ENCODE measurements around the gene STX5. TPM values are rescaled to one million over a fixed set of nuclear protein-coding genes. Genes with fewer than 3 reads are reported as not detected.
A peak's percentile ranks its signal among the peaks of the same experiment; 100 is the strongest.

Gene STX5
- total and polyA plus RNA-seq, 9 of the 15 experiments (the other 6 are each of a cell fraction or from before 2014, with no cell fraction given), result 2.8 to 28.6 (median 23.7) TPM

DNA sequence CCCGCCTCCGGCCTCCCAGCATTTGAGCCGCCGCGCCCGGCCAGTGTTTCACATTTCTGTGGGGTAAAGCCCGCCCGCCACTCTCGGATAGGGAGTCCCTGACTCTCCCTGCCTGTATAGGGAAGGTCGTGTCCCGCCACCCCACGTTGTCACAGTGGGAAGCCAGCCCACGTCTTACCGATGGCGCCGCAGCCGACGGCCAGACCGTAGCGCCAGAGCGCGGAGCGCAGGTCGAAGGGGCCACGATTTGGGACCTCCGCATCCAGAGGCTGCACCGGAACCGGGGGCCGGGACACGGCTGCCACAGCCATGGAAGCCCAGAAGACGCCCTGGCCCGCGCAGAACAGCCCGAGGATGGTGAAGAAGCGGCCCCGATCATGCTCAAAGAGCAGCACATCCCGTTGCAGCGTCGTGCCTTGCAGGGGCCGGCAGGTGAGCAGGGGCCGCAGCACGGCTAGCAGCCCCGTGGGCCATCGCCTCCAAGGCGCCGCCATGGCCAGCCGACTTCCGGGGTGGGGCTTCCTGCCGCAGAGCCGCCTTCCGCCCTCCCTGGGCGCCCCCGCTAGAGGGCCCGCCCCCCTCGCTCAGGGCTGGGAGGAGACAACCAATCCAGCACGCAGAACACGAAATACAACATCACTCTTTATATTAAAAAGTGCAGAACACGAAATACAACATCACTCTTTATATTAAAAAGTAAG, 40.2 kb downstream of the STX5 start, which contains the start of gene TMEM223 (continued):
- TF ChIP-seq, protein P1, sequence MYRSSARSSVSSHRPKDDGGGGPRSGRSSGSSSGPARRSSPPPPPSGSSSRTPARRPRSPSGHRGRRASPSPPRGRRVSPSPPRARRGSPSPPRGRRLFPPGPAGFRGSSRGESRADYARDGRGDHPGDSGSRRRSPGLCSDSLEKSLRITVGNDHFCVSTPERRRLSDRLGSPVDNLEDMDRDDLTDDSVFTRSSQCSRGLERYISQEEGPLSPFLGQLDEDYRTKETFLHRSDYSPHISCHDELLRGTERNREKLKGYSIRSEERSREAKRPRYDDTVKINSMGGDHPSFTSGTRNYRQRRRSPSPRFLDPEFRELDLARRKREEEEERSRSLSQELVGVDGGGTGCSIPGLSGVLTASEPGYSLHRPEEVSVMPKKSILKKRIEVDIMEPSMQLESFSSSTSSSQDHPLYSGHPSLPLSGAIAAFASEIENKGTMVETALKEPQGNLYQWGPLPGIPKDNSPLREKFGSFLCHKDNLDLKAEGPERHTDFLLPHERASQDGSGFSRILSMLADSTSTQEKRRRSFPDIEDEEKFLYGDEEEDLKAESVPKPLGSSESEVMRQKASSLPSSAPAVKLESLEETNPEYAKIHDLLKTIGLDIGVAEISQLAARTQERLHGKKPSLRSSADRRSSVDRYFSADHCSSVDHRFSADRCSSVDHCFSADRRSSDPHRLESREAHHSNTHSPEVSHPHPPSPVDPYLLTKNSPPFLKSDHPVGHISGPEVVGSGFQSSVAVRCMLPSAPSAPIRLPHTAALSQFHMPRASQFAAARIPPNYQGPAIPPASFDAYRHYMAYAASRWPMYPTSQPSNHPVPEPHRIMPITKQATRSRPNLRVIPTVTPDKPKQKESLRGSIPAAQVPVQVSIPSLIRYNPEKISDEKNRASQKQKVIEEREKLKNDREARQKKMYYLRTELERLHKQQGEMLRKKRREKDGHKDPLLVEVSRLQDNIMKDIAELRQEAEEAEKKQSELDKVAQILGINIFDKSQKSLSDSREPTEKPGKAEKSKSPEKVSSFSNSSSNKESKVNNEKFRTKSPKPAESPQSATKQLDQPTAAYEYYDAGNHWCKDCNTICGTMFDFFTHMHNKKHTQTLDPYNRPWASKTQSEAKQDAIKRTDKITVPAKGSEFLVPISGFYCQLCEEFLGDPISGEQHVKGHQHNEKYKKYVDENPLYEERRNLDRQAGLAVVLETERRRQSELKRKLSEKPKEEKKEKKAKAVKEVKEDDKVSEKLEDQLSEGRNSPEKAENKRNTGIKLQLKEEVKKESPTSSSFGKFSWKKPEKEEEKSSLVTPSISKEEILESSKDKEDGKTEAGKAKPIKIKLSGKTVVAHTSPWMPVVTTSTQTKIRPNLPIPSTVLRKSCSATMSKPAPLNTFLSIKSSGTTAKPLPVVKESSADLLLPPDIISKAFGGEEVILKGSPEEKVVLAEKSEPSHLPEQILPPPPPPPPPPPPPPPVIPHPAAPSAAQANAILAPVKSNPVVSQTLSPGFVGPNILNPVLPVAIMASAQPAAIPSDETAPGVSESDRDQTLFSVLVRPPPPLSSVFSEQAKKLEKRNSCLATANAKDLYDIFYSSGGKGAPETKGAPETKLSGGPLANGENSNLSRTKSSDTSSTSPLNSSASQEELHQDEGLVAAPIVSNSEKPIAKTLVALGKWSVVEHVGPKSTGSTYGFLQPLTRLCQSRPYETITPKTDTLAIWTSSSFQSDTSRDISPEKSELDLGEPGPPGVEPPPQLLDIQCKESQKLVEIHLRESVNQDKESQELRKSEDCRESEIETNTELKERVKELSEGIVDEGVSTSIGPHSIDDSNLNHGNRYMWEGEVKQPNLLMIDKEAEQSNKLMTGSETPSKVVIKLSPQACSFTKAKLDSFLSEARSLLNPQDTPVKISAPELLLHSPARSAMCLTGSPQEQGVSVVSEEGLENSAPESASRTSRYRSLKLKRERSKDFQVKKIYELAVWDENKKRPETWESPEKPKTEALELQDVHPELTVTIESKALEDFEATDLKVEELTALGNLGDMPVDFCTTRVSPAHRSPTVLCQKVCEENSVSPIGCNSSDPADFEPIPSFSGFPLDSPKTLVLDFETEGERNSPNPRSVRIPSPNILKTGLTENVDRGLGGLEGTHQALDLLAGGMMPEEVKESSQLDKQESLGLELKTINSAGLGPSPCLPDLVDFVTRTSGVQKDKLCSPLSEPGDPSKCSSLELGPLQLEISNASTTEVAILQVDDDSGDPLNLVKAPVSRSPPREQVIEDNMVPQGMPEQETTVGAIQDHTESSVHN (IDR thresholded peaks at IDR 0.05; ENCODE audit: borderline replicate concordance in 1 of 2, low read depth in 1 of 2), result no peak
- TF ChIP-seq, protein P2, sequence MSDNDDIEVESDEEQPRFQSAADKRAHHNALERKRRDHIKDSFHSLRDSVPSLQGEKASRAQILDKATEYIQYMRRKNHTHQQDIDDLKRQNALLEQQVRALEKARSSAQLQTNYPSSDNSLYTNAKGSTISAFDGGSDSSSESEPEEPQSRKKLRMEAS (CRISPR knock-in tag; IDR thresholded peaks at IDR 0.05), result peak; percentile 82
- TF ChIP-seq BRD9 (IDR thresholded peaks at IDR 0.05; ENCODE audit: low read depth, partially characterized antibody) (no peak), ZNF232 (CRISPR knock-in tag; IDR thresholded peaks at IDR 0.05) (0 out of 2 replicates have a peak, but pooled peaks have one; percentile 71), SPI1 (IDR thresholded peaks at IDR 0.05; ENCODE audit: borderline replicate concordance, low read depth, low read length) (0 out of 2 replicates have a peak, but pooled peaks have one; percentile 17), ZFX (CRISPR knock-in tag; IDR thresholded peaks at IDR 0.05) (peak; percentile 83), POLR2AphosphoS2 (IDR thresholded peaks at IDR 0.05; ENCODE audit: low read length) (peak; percentile 87; the same call in 1 of the 2 replicates), GABPB1 (CRISPR knock-in tag; IDR thresholded peaks at IDR 0.05) (peak; percentile 93), RNF2 (IDR thresholded peaks at IDR 0.05) (0 out of 2 replicates have a peak, but pooled peaks have one; percentile 42), ERF (CRISPR knock-in tag; IDR thresholded peaks at IDR 0.05) (peak; percentile 80; the same call in 1 of the 2 replicates), ZBTB7A (IDR thresholded peaks at IDR 0.05; ENCODE audit: borderline replicate concordance, control insufficient read depth, low read depth, low read length) (peak; percentile 50; the same call in 1 of the 2 replicates), CCNT2 (IDR thresholded peaks at IDR 0.05; ENCODE audit: borderline replicate concordance, extremely low read depth, insufficient read length, low read depth, low read length) (peak; percentile 76), RBM25 (IDR thresholded peaks at IDR 0.05; ENCODE audit: low read depth, low read length, severe bottlenecking) (no peak)
- TF ChIP-seq, protein P3, sequence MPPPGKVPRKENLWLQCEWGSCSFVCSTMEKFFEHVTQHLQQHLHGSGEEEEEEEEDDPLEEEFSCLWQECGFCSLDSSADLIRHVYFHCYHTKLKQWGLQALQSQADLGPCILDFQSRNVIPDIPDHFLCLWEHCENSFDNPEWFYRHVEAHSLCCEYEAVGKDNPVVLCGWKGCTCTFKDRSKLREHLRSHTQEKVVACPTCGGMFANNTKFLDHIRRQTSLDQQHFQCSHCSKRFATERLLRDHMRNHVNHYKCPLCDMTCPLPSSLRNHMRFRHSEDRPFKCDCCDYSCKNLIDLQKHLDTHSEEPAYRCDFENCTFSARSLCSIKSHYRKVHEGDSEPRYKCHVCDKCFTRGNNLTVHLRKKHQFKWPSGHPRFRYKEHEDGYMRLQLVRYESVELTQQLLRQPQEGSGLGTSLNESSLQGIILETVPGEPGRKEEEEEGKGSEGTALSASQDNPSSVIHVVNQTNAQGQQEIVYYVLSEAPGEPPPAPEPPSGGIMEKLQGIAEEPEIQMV (tag; conservative IDR thresholded peaks at IDR 0.05; ENCODE audit: low read depth), result no peak
- TF ChIP-seq, protein P4, sequence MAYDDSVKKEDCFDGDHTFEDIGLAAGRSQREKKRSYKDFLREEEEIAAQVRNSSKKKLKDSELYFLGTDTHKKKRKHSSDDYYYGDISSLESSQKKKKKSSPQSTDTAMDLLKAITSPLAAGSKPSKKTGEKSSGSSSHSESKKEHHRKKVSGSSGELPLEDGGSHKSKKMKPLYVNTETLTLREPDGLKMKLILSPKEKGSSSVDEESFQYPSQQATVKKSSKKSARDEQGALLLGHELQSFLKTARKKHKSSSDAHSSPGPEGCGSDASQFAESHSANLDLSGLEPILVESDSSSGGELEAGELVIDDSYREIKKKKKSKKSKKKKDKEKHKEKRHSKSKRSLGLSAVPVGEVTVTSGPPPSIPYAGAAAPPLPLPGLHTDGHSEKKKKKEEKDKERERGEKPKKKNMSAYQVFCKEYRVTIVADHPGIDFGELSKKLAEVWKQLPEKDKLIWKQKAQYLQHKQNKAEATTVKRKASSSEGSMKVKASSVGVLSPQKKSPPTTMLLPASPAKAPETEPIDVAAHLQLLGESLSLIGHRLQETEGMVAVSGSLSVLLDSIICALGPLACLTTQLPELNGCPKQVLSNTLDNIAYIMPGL (CRISPR knock-in tag; IDR thresholded peaks at IDR 0.05), result peak; percentile 90; the same call in 1 of the 2 replicates

All from K562 (cell line).